Activated naive CD8-positive, alpha-beta T cell treated with anti-CD3 and anti-CD28 coated beads, Interleukin-2, amount 10 ng/mL, durations not matched to agents 7 days and 5 days (primary cell): ENCODE results near the gene BEST3. TPM values are rescaled to one million over a fixed set of nuclear protein-coding genes. Genes with fewer than 3 reads are reported as not detected.
"Not testable (repeated sequence)": the region's sequence is repeated elsewhere in the genome, so short reads cannot be mapped to it uniquely, and the experiment has no call there.

Experiments used
- ATAC-seq: fragments of 150-1000 bp; cut with Tn5 transposase; one replicate; pipeline ENCODE4 v1.10.0; 2021; ENCODE audit warnings: low read depth, moderate library complexity
- POLR2A ChIA-PET: fragments of 350-600 bp; sonication (Branson Sonifier 250); formaldehyde crosslinking; loops from one replicate; lab custom pipeline; 2021; ENCODE audit warnings: antibody characterized with exemption; lab: Charles Lee
- DNase-seq: peaks from one replicate; pipeline ENCODE4 v3.0.0; 2021
- H3K27ac Mint-ChIP-seq: one replicate; pipeline ENCODE4 v1.8.0; 2022; ENCODE audit warnings: mild to moderate bottlenecking, mixed read lengths
- H3K27me3 Mint-ChIP-seq: one replicate; pipeline ENCODE4 v1.8.0; 2022; ENCODE audit warnings: mild to moderate bottlenecking, moderate library complexity, mixed read lengths
- H3K36me3 Mint-ChIP-seq: one replicate; pipeline ENCODE4 v1.8.0; 2021; ENCODE audit warnings: mild to moderate bottlenecking, mixed read lengths
- H3K4me1 Mint-ChIP-seq: one replicate; pipeline ENCODE4 v1.8.0; 2021; ENCODE audit warnings: mixed read lengths
- H3K4me3 Mint-ChIP-seq: one replicate; pipeline ENCODE4 v1.8.0; 2022; ENCODE audit warnings: mild to moderate bottlenecking, moderate library complexity, mixed read lengths
- H3K9me3 Mint-ChIP-seq: one replicate; pipeline ENCODE4 v1.8.0; 2021; ENCODE audit warnings: mixed read lengths
- total RNA-seq, 2 experiments: library from RNA; stranded (reverse); gene quantifications; one replicate each; pipeline ENCODE4 v1.2.3, GENCODE V29; 2021

BEST3 gene
- total RNA-seq, 2 experiments from 2014 or later = not detected

DNA sequence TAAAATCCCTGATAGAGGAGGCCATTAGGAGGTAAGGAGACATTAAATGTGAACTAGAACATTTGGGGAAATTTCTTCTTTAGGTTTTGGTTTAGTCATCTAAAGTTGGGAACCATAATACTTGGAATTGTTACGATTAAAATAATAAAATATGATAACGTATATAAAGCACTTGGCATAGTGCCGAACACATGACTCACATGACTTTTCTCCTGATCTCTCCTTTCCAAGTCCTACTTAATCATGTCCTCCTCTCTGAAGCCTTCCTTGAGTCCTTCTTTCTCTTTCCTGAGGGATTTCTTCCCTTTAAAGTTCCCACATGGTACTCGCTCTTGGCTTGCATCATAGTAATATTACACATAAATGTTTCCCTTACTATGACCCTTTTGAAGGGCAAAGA lies 20.0 kb downstream of the BEST3 start:
- no peaks in the 10 kb centered on the region for H3K36me3 Mint-ChIP-seq
- H3K4me1 Mint-ChIP-seq = no peaks in the 10 kb centered on the region
- H3K27ac Mint-ChIP-seq = no peak overlapping the region
- no peaks in the 10 kb centered on the region for H3K9me3 Mint-ChIP-seq
- no peak overlapping the region for H3K4me3 Mint-ChIP-seq
- POLR2A ChIA-PET = no interaction called here
- ATAC-seq = no peak
- no peak for DNase-seq
- H3K27me3 Mint-ChIP-seq = peaks cover 4% of the 10 kb centered on the region

DNA sequence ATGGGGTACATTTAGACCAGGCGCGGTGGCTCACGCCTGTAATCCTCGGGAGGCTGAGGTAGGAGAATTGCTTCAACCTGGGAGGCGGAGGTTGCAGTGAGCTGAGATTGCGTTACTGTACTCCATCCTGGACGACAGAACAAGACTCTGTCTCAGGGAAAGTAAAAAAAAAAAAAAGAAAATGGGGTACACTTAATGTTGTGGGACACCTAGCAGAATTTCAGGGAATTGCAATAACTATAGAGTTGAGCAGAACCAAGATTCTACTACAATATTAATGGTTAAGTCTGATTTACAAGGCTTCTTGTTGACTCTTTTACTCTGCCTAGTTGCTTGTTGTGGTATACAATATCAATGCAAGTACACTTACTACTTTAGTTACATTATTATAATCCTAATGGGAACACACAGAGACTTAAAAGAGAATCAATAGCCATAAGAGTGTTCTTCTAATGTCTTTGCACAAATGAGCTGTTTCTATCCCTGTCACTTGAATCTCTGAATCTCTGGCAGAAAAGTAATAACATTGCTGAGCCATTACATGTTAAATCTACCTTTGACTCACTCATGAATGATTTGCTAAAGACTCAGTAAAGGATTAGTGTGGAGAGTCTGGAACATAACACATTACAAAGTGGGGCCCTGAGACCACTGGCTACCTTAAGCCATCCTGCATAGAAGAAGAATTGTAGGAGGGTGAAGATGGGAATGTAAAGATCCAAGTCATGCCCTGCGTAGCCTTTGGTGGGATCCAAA lies 22.7 kb downstream of the BEST3 start:
- no peak for ATAC-seq
- POLR2A ChIA-PET = no interaction called here
- H3K9me3 Mint-ChIP-seq = no peaks in the 10 kb centered on the region
- H3K4me1 Mint-ChIP-seq = no peaks in the 10 kb centered on the region
- H3K27me3 Mint-ChIP-seq = peaks cover 2% of the 10 kb centered on the region
- H3K36me3 Mint-ChIP-seq = no peaks in the 10 kb centered on the region
- H3K4me3 Mint-ChIP-seq = no peak overlapping the region
- H3K27ac Mint-ChIP-seq = no peak overlapping the region
- no peak for DNase-seq

DNA sequence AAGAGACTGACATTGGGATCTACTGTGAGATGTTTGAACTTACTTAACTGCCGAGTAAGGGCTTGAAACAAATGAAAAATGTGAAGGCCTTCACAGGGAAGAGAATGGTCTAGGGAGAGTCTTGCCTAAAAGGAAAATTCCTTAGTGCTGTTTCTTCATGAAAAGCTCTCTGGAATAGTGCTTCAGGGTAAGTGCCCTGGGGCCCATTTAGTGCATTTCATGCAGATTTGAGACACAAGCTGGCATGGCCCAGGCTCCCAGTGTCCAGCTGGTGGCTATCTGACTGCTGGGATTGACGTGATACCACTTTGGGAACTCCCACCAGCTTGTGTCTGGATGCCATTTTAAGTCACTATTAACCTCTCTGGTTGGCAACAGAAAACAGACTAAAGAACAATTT lies 26.9 kb downstream of the BEST3 start:
- H3K4me3 Mint-ChIP-seq = no peak overlapping the region
- H3K27ac Mint-ChIP-seq = no peak overlapping the region
- no peaks in the 10 kb centered on the region for H3K36me3 Mint-ChIP-seq
- ATAC-seq (no peak), DNase-seq (no peak)
- H3K9me3 Mint-ChIP-seq = no peaks in the 10 kb centered on the region
- POLR2A ChIA-PET = no interaction called here
- H3K4me1 Mint-ChIP-seq = no peaks in the 10 kb centered on the region
- H3K27me3 Mint-ChIP-seq = peaks cover 8% of the 10 kb centered on the region

DNA sequence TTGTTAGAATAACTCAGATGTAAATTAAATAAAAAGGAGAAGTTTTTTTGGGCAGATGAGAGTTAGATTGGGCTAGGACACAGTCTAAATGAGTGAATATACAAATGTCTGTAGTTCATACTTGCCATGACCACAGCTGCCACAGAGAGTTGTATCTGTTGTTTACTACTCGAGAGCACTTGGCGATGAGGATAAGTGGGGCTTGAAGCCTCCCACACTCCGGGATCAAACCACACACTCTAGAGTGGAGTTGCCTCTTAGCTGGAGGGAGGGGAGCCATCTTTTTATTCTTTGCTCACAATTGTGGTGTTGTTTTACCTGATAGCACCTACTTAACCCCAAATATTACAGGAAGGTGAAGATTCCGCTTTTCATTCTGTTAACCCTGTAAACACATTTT lies 27.5 kb downstream of the BEST3 start:
- H3K9me3 Mint-ChIP-seq = no peaks in the 10 kb centered on the region
- POLR2A ChIA-PET = no interaction called here
- no peak overlapping the region for H3K4me3 Mint-ChIP-seq
- ATAC-seq (no peak), DNase-seq (no peak)
- H3K4me1 Mint-ChIP-seq = no peaks in the 10 kb centered on the region
- H3K36me3 Mint-ChIP-seq = no peaks in the 10 kb centered on the region
- no peak overlapping the region for H3K27ac Mint-ChIP-seq
- peaks cover 8% of the 10 kb centered on the region for H3K27me3 Mint-ChIP-seq

DNA sequence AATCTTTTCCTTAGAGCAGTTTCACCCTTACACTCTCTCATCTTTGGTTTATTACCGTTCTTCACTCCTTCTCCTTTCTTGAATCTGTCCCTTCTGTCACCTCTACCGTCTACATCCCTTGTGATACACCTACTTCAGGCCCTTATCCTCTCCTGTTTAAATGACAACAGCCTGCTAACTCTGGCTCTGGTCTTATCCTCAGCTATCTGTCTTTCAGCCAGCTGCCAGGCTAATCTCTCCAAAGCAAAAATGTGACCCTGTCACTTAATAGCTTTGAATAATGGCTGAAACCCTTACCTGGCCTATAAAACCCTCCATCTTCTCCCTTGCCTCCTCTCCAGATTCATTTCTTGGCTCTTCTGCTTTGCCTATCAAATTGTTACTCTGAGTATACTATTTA lies 32.3 kb downstream of the BEST3 start:
- no peaks in the 10 kb centered on the region for H3K36me3 Mint-ChIP-seq
- H3K4me3 Mint-ChIP-seq = no peak overlapping the region
- DNase-seq = no peak
- no peak overlapping the region for H3K27ac Mint-ChIP-seq
- no peak for ATAC-seq
- H3K27me3 Mint-ChIP-seq = peaks cover 13% of the 10 kb centered on the region
- no peaks in the 10 kb centered on the region for H3K9me3 Mint-ChIP-seq
- POLR2A ChIA-PET = no interaction called here
- no peaks in the 10 kb centered on the region for H3K4me1 Mint-ChIP-seq

DNA sequence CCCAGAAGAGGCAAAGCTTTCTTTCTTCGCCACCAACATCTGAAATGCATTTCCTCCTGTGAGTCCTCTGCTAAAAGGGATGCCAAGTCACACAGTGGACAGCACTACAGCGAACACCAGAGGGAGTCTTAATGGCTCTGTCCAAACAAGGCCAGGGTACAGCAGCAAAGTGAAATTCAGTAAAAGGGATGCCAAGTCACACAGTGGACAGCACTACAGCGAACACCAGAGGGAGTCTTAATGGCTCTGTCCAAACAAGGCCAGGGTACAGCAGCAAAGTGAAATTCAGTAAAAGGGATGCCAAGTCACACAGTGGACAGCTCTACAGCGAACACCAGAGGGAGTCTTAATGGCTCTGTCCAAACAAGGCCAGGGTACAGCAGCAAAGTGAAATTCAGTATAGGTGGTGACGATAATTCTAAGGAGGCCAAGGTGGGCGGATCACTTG lies 34.1 kb downstream of the BEST3 start:
- DNase-seq, H3K4me3 Mint-ChIP-seq, ATAC-seq, POLR2A ChIA-PET, H3K27ac Mint-ChIP-seq, H3K4me1 Mint-ChIP-seq, H3K36me3 Mint-ChIP-seq, H3K9me3 Mint-ChIP-seq: not testable (repeated sequence)
- peaks cover 21% of the 10 kb centered on the region for H3K27me3 Mint-ChIP-seq

DNA sequence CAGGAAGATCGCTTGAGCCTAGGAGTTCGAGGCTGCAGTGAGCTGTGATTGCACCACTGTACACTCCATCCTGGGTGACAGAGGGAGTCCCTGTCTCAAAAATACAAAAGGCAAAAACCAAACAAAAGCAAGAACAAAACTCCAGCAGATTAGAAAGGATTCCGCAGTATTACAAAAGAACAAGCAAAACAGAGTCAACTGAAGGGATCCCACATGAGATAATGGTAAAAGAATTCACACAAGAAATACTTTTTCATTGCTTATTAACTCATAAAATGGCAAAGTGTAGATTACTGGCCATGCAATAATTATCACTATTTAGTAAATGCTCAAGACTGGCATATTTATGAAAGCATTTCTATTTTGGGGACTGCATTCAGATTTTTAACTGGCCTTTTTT lies 35.4 kb downstream of the BEST3 start:
- H3K4me3 Mint-ChIP-seq = no peak overlapping the region
- no peaks in the 10 kb centered on the region for H3K4me1 Mint-ChIP-seq
- no peaks in the 10 kb centered on the region for H3K36me3 Mint-ChIP-seq
- ATAC-seq = no peak
- H3K27me3 Mint-ChIP-seq = peaks cover 28% of the 10 kb centered on the region
- no peak for DNase-seq
- H3K9me3 Mint-ChIP-seq = no peaks in the 10 kb centered on the region
- no peak overlapping the region for H3K27ac Mint-ChIP-seq
- POLR2A ChIA-PET = interaction anchor here (0.6 kb wide), 1 partner anchor 741 kb away, joined by 3 read pairs; no protein-coding TSS in a partner anchor

DNA sequence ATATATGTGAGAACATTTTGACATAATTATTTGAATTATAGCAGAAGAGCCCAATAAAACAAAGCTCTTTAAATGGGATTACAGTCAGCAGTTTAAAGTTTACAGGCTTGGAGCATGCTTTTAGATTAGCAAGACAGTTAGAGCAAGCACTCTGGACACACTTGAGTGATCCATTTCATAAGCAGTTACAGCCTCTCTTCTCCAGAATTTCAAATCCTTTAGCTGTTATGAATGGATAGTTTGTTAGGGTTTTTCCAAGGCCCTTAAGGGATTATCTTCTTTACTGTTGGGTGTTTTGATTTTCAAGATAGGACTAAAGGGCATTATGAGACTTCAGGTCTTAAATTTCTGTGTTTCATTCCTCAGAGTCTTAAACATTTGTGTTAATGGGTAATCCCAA lies 36.3 kb downstream of the BEST3 start:
- no peak for DNase-seq
- no peak overlapping the region for H3K27ac Mint-ChIP-seq
- H3K36me3 Mint-ChIP-seq = no peaks in the 10 kb centered on the region
- no peaks in the 10 kb centered on the region for H3K9me3 Mint-ChIP-seq
- peaks cover 25% of the 10 kb centered on the region for H3K27me3 Mint-ChIP-seq
- POLR2A ChIA-PET = no interaction called here
- no peaks in the 10 kb centered on the region for H3K4me1 Mint-ChIP-seq
- H3K4me3 Mint-ChIP-seq = no peak overlapping the region
- ATAC-seq = no peak

DNA sequence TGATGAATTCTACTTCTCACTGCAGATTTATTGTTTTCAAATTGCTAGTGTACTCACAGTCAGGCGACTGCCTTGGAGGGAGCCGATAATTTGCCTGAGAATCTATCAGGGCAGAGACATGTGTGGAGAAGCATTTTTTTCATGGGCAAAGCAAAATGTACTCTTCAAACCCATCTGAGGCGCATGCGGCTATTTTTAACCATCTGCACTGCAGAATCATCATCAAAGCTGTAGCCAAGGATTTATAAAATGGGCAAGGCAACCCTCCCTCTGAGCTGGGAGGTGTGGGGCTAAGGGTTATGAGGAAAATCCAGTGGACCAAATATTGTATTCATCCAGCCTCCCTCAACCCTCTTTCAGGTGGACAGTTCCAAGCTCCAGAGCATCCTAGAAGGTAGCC lies 37.7 kb downstream of the BEST3 start:
- Mint-ChIP-seq H3K4me1 (no peaks in the 10 kb centered on the region), H3K9me3 (no peaks in the 10 kb centered on the region), H3K27ac (no peak overlapping the region), H3K27me3 (peaks cover 25% of the 10 kb centered on the region), H3K4me3 (no peak overlapping the region), H3K36me3 (no peaks in the 10 kb centered on the region)
- DNase-seq = no peak
- ATAC-seq = no peak
- POLR2A ChIA-PET = no interaction called here

DNA sequence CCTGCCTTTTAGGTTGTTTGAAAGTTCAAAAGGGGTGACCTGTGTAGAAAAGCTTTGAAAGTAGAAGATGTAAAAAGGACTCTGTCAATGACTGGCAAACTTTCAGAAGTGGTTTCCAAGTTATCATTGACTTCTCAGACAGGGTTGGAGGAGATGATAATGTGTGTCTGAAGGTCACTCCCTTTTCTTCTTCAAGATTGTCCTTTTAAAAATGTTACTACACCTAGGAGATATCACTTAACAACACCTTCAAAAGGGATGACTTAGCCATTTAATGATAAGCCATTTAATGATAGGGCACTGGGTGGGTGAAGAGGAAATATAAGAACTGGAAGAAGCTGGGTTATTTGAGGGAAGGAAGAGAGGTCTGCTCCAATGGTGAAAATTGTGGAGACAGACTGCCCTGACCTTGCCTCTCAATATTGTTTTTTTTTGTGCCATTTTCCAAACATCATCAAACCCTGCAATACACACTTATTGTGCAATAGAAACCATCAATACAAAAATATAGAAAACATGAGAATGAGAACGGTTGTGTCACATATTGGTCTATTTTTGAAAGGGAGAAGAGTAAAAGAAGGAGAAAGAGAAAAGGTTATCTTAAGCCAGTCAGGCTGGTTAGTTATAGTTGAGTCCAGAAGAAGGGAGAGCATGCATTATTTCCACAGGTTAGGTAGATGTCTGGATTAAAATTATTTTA lies 38.8 kb downstream of the BEST3 start:
- POLR2A ChIA-PET = interaction anchor here (0.6 kb wide), 1 partner anchor 8 kb away, joined by 3 read pairs; no protein-coding TSS in a partner anchor
- no peak overlapping the region for H3K4me3 Mint-ChIP-seq
- H3K4me1 Mint-ChIP-seq = no peaks in the 10 kb centered on the region
- H3K9me3 Mint-ChIP-seq = no peaks in the 10 kb centered on the region
- no peak overlapping the region for H3K27ac Mint-ChIP-seq
- H3K36me3 Mint-ChIP-seq = no peaks in the 10 kb centered on the region
- H3K27me3 Mint-ChIP-seq = peaks cover 27% of the 10 kb centered on the region
- no peak for DNase-seq
- ATAC-seq = no peak

DNA sequence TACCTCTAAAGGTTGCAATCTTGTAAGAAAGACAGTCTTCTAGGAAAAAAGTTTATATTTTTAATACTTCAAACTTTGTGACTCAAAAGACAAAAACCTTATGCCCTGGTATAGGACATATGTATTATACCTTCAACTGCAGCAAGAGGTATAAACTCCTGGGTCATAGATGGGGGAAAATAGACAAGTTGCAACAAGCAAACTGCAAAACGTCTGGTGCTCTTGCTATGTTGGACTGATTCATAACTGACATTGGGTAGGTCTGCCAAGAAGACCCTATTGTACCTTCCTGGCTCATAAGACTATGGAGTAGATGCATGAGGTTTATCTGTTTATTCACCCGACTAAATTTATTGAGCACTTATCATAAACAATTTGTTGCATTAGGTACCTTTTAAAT lies 40.9 kb downstream of the BEST3 start:
- Mint-ChIP-seq H3K9me3 (no peaks in the 10 kb centered on the region), H3K27me3 (peaks cover 22% of the 10 kb centered on the region), H3K4me3 (no peak overlapping the region), H3K36me3 (no peaks in the 10 kb centered on the region), H3K4me1 (no peaks in the 10 kb centered on the region), H3K27ac (no peak overlapping the region)
- ATAC-seq = no peak
- POLR2A ChIA-PET = no interaction called here
- no peak for DNase-seq

DNA sequence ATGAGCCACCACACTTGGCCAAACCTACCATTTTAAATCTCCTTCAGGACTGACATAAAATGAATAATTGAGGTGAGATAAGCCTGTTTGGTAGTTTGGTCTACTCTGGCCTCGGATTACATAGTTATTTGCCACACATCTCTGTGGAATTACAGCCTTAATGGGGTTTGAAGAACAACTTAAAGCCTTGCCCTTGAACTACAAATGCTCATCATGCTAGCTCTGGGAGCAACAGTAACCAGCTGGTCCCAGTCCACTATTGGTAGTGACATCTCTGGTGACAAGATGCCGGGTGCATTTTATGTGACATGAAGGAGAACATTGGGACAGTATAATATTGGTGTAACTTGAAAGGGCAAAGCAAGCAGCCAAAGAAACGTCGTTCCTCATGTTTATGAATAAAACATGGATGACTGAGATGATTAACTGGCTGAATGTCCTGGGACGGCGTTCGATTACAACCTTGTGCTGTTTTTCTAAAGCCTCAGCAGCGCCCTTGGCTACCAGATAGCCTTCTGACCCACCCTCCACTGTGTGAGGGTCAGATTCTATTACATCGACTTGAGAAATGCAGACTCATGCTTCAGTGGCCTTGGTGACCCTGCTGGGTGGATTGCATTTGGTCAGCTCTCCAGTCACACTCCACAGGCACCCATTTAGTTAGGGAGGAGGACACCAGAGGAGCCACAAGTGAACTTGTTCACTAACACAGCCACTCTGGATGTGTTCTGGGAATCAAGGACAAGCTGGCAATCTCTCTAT lies 41.5 kb downstream of the BEST3 start:
- peaks cover 22% of the 10 kb centered on the region for H3K27me3 Mint-ChIP-seq
- no peak overlapping the region for H3K27ac Mint-ChIP-seq
- no peaks in the 10 kb centered on the region for H3K36me3 Mint-ChIP-seq
- DNase-seq (no peak), ATAC-seq (no peak)
- no peaks in the 10 kb centered on the region for H3K4me1 Mint-ChIP-seq
- no peaks in the 10 kb centered on the region for H3K9me3 Mint-ChIP-seq
- POLR2A ChIA-PET = no interaction called here
- H3K4me3 Mint-ChIP-seq = no peak overlapping the region

DNA sequence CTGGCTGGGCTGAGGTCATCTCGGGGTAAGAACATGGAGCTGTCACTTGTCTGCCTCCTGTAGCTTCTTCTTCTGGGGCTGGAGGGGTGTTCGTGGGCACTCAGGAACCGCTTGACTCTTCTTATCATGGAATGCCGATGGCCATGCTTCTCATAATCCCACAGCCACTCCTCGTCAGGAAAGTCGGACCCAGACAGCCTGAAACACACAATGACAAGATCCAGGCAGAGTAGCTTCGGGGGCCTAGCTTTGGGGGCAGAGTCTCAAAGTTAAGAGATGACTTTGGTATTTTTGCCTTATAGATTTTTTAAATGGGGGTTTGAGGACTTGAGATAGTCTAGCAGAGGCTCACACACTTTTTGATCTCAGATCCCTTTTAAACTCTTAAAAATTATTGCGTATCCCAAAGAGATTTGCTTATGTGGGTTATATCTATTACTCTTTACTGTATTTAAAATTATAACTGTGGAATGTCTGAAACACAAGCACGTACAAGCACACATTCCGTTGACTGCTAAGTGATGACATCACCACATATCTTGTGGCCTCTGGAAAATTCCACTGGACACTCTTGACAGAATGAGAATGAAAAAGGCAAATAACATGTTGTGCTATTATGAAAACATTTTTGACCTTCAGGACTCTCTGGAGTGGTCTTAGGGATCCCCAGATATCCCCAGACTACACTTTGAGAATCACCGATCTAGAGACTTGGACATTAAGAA lies 43.3 kb downstream of the BEST3 start:
- H3K4me1 Mint-ChIP-seq = no peaks in the 10 kb centered on the region
- no peak for DNase-seq
- H3K9me3 Mint-ChIP-seq = no peaks in the 10 kb centered on the region
- H3K36me3 Mint-ChIP-seq = no peaks in the 10 kb centered on the region
- peaks cover 17% of the 10 kb centered on the region for H3K27me3 Mint-ChIP-seq
- no peak for ATAC-seq
- POLR2A ChIA-PET = no interaction called here
- no peak overlapping the region for H3K4me3 Mint-ChIP-seq
- no peak overlapping the region for H3K27ac Mint-ChIP-seq
